Measurements from ENCODE around the gene EMD.
"Not testable (repeated sequence)": the region's sequence is repeated elsewhere in the genome, so short reads cannot be mapped to it uniquely, and the experiment has no call there.

EMD gene

DNA sequence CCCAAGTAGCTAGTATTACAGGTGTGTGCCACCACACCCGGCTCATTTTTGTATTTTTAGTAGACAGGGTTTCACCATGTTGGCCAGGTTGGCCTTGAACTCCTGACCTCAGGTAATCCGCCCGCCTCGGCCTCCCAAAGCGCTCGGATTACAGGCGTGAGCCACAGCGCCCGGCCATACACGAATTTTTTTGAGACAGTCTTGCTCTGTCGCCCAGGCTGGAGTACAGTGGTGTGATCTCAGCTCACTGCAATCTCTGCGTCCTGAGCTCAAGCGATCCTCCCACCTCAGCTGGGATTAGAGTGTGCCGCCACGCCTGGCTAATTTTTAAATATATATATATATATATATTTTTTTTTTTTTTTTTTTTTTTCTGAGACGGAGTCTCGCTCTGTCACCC is 17.3 kb downstream of the EMD start:
- H2BK120ac ChIP-seq (ENCODE audit: low read depth, low read length); H3K4me1 ChIP-seq (ENCODE audit: control insufficient read depth in 2 of 2, insufficient read depth in 1 of 2, low read depth in 1 of 2, low read length in 2 of 2); H3K79me1 ChIP-seq (ENCODE audit: low read depth, low read length); H3K9ac ChIP-seq (ENCODE audit: low read depth, low read length, poor library complexity); H3K4me3 ChIP-seq (ENCODE audit: low read length in 2 of 2); H3K23ac ChIP-seq (ENCODE audit: low read depth, low read length, poor library complexity); H2BK12ac ChIP-seq (ENCODE audit: low read length); H3K18ac ChIP-seq (ENCODE audit: low read length); H2BK5ac ChIP-seq (ENCODE audit: low read length); H3K9me3 ChIP-seq (replicated peaks in 1 of 2; ENCODE audit: control insufficient read depth in 2 of 2, insufficient read depth in 1 of 2, low read depth in 1 of 2, low read length in 2 of 2); DNase-seq (ENCODE audit: low spot score); H4K8ac ChIP-seq (ENCODE audit: low read depth, low read length); H2AK5ac ChIP-seq (ENCODE audit: low read depth, low read length); H3K14ac ChIP-seq (ENCODE audit: low read length); H3K4ac ChIP-seq (ENCODE audit: low read length); H3K27ac ChIP-seq (replicated peaks; ENCODE audit: low read length); H3K27me3 ChIP-seq (ENCODE audit: control insufficient read depth in 3 of 3, insufficient read depth in 3 of 3, low read depth in 1 of 3, low read length in 3 of 3); H4K91ac ChIP-seq (ENCODE audit: low read depth, low read length, poor library complexity); H3K4me2 ChIP-seq (ENCODE audit: insufficient read depth, low read length, poor library complexity, severe bottlenecking); H2AFZ ChIP-seq (ENCODE audit: low read length); H2BK15ac ChIP-seq (ENCODE audit: low read length): not testable (repeated sequence)
- peaks cover 18 to 26% of the 10 kb centered on the region in 2 donors for H3K36me3 ChIP-seq (replicated peaks in 1 of 2; ENCODE audit: control insufficient read depth in 2 of 2, insufficient read depth in 2 of 2, low read length in 2 of 2)
- WGBS, 2 donors (ENCODE audit: extremely low coverage in 2 of 2, insufficient read length in 2 of 2, insufficient replicate concordance in 1 of 2): no CpG with 5 or more reads among the region's 17 CpGs

DNA sequence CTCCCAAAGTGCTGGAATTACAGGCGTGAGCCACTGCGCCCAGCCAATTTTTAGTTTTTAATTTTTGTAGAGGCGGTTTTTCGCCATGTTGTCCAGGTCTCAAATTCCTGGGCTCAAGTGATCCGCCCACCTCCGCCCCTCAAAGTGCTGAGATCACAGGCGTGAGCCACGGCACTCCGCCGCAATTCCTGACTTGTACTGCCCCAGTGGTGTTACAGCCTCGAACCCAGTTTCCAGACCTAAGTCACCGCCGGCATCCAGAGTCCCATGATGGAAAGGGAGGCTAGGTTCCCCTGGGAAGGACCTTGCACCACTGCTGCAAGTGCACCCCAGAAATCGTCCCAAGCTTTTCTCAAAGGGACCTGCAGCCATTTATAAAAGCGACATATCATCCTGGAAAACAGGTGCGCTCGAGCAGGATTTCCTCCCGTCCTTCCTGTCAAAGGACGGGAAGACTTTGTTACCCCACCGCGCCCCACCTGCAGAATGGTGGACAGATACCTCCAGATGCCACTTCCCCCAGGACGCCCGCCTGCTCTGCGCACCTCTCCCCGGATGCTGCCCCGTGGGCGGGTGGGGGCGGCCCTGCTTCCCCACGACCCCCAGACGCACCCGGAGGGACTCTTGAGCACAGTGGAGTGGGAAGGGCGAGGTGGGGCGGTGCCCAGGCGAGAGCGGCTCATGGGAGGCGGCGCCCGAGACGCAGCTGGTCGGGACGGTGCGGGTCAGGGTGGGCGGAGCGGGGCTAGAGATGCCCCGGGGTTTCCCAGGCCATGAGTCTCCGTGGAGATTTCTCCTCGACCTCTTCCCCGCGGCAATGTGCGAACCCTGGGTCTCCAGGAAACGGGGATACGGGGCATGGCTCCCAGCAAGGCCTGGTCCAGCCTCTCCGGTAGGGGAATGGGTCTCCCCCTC is 18.1 kb downstream of the EMD start:
- no peaks in the 10 kb centered on the region for H3K9me3 ChIP-seq (replicated peaks in 1 of 2; ENCODE audit: control insufficient read depth in 2 of 2, insufficient read depth in 1 of 2, low read depth in 1 of 2, low read length in 2 of 2)
- no peak overlapping the region for H3K14ac ChIP-seq (ENCODE audit: low read length)
- peak overlapping the region; percentile 77 for H2AFZ ChIP-seq (ENCODE audit: low read length)
- peak overlapping the region; percentile 22 for H2BK12ac ChIP-seq (ENCODE audit: low read length)
- H2BK15ac ChIP-seq (ENCODE audit: low read length): no peak overlapping the region
- no CpG with 5 or more reads among the region's 53 CpGs for WGBS, 2 donors (ENCODE audit: extremely low coverage in 2 of 2, insufficient read length in 2 of 2, insufficient replicate concordance in 1 of 2)
- peak overlapping the region; percentile 79 to 85 for H3K4me3 ChIP-seq (ENCODE audit: low read length in 2 of 2)
- peak overlapping the region; percentile 97 for H2BK5ac ChIP-seq (ENCODE audit: low read length)
- H4K8ac ChIP-seq (ENCODE audit: low read depth, low read length): no peak overlapping the region
- H3K4me2 ChIP-seq (ENCODE audit: insufficient read depth, low read length, poor library complexity, severe bottlenecking): peak overlapping the region; percentile 83
- no peak for DNase-seq (ENCODE audit: low spot score)
- H3K4ac ChIP-seq (ENCODE audit: low read length): no peak overlapping the region
- peak overlapping the region; percentile 96 for H3K18ac ChIP-seq (ENCODE audit: low read length)
- H2BK120ac ChIP-seq (ENCODE audit: low read depth, low read length): no peak overlapping the region
- H3K9ac ChIP-seq (ENCODE audit: low read depth, low read length, poor library complexity): peak overlapping the region; percentile 86
- peaks cover 4 to 6% of the 10 kb centered on the region in 2 donors for H3K4me1 ChIP-seq (ENCODE audit: control insufficient read depth in 2 of 2, insufficient read depth in 1 of 2, low read depth in 1 of 2, low read length in 2 of 2)
- peaks cover 18 to 27% of the 10 kb centered on the region in 2 donors for H3K36me3 ChIP-seq (replicated peaks in 1 of 2; ENCODE audit: control insufficient read depth in 2 of 2, insufficient read depth in 2 of 2, low read length in 2 of 2)
- H2AK5ac ChIP-seq (ENCODE audit: low read depth, low read length): peak overlapping the region; percentile 14
- H3K79me1 ChIP-seq (ENCODE audit: low read depth, low read length): peaks cover 2% of the 10 kb centered on the region
- no peaks in the 10 kb centered on the region for H3K27me3 ChIP-seq (ENCODE audit: control insufficient read depth in 3 of 3, insufficient read depth in 3 of 3, low read depth in 1 of 3, low read length in 3 of 3)
- peak overlapping the region; percentile 73 for H3K23ac ChIP-seq (ENCODE audit: low read depth, low read length, poor library complexity)
- no peak overlapping the region for H4K91ac ChIP-seq (ENCODE audit: low read depth, low read length, poor library complexity)
- peak overlapping the region; percentile 94 for H3K27ac ChIP-seq (replicated peaks; ENCODE audit: low read length)

DNA sequence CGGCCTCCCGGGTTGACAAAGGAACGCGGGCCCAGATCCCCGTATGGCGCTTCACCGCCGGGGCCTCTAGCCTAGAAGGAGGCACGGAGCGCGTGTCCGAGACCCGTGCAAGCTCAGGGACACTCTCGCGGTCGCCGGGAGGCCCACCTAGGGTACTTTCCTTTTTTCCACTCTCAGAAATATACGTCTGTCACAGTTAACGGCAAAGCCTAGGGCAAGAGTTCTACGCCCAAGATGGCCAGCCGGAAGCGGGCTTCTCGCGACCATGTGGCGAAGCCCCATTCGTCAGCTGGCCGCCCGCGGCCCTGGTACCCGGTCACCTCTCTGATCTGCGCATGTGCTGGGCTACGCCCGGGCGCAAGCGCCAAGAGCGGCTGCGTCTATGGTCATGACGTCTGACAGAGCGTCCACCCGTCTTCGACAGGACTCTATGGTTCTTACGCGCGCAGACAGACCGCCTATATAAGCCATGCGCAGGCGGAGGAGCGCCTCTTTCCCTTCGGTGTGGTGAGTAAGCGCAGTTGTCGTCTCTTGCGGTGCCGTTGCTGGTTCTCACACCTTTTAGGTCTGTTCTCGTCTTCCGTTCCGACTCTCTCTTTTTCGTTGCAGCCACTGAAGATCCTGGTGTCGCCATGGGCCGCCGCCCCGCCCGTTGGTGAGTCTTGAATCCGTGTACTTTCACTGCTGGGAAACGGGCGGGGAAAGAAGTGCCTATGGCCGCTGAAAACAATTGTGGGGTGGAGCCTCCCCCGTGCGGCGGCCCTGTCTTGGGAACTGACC is 19.0 kb downstream of the EMD start, which contains the start of gene RPL10:
RPL10 (plus strand) TSS at position 490 of the 780 bp plus-strand sequence; CDS start at position 633, 143 bp downstream.
- H2BK12ac ChIP-seq (ENCODE audit: low read length): peak within 1 kb of the TSS; percentile 22
- peak within 1 kb of the TSS; percentile 96 for H3K18ac ChIP-seq (ENCODE audit: low read length)
- H3K27ac ChIP-seq (replicated peaks; ENCODE audit: low read length): peak within 1 kb of the TSS; percentile 94
- peak within 1 kb of the TSS; percentile 83 for H3K4me2 ChIP-seq (ENCODE audit: insufficient read depth, low read length, poor library complexity, severe bottlenecking)
- H2BK120ac ChIP-seq (ENCODE audit: low read depth, low read length): no peak within 1 kb of the TSS
- H2BK15ac ChIP-seq (ENCODE audit: low read length): no peak within 1 kb of the TSS
- peak within 1 kb of the TSS; percentile 73 for H3K23ac ChIP-seq (ENCODE audit: low read depth, low read length, poor library complexity)
- no peak within 1 kb of the TSS for H4K91ac ChIP-seq (ENCODE audit: low read depth, low read length, poor library complexity)
- peak; percentile 88 for DNase-seq (ENCODE audit: low spot score)
- peak within 1 kb of the TSS; percentile 85 to 96 for H3K4me3 ChIP-seq (ENCODE audit: low read length in 2 of 2)
- peak within 1 kb of the TSS; percentile 14 for H2AK5ac ChIP-seq (ENCODE audit: low read depth, low read length)
- H3K36me3 ChIP-seq (replicated peaks in 1 of 2; ENCODE audit: control insufficient read depth in 2 of 2, insufficient read depth in 2 of 2, low read length in 2 of 2): peaks cover 18 to 27% of the 10 kb centered on the region in 2 donors
- no peaks in the 10 kb centered on the region for H3K9me3 ChIP-seq (replicated peaks in 1 of 2; ENCODE audit: control insufficient read depth in 2 of 2, insufficient read depth in 1 of 2, low read depth in 1 of 2, low read length in 2 of 2)
- H3K4ac ChIP-seq (ENCODE audit: low read length): no peak within 1 kb of the TSS
- H3K9ac ChIP-seq (ENCODE audit: low read depth, low read length, poor library complexity): peak within 1 kb of the TSS; percentile 96
- H3K14ac ChIP-seq (ENCODE audit: low read length): no peak within 1 kb of the TSS
- no peak within 1 kb of the TSS for H4K8ac ChIP-seq (ENCODE audit: low read depth, low read length)
- H3K4me1 ChIP-seq (ENCODE audit: control insufficient read depth in 2 of 2, insufficient read depth in 1 of 2, low read depth in 1 of 2, low read length in 2 of 2): peaks cover 4 to 6% of the 10 kb centered on the region in 2 donors
- no peaks in the 10 kb centered on the region for H3K27me3 ChIP-seq (ENCODE audit: control insufficient read depth in 3 of 3, insufficient read depth in 3 of 3, low read depth in 1 of 3, low read length in 3 of 3)
- no CpG with 5 or more reads among the region's 69 CpGs for WGBS, 2 donors (ENCODE audit: extremely low coverage in 2 of 2, insufficient read length in 2 of 2, insufficient replicate concordance in 1 of 2)
- peak within 1 kb of the TSS; percentile 97 for H2BK5ac ChIP-seq (ENCODE audit: low read length)
- peak within 1 kb of the TSS; percentile 77 for H2AFZ ChIP-seq (ENCODE audit: low read length)
- H3K79me1 ChIP-seq (ENCODE audit: low read depth, low read length): peaks cover 2% of the 10 kb centered on the region
